Astrocyte of the spinal cord (primary cell): ENCODE results near the gene MOV10.
A peak's percentile ranks its signal among the peaks of the same experiment; 100 is the strongest.

ENCODE experiments used
- DNase-seq: peaks from one replicate; pipeline ENCODE4 v3.0.0; 2011; ENCODE audit warnings: low read depth, low spot score
- H3K4me3 ChIP-seq: 2 replicates; pipeline ENCODE4 v1.5.1; 2011; ENCODE audit warnings: low read depth, mild to moderate bottlenecking, low read length, moderate library complexity
- CTCF ChIP-seq: IDR thresholded peaks from 2 replicates; pipeline ENCODE4 v1.5.1; 2012; ENCODE audit warnings: low read depth, mild to moderate bottlenecking, low read length, inconsistent platforms
- in situ Hi-C: cut with HindIII; loops from 2 replicates; pipeline ENCODE4 v1.10.0; 2017; ENCODE audit warnings: low sequenced_read_pairs

The MOV10 gene

GRCh38 chr1:112674440-112674985, at the start of gene MOV10:
Gene MOV10, plus strand, starts transcription at chr1:112674659. Its CDS starts 254 bp downstream, at chr1:112674913.
- DNase-seq = peak; percentile 75
- no peak for TF ChIP-seq CTCF
- H3K4me3 ChIP-seq = peak within 1 kb of the TSS; percentile 79
- in situ Hi-C loops = no loop called here

- in situ Hi-C loops = no loop called here
- H3K4me3 ChIP-seq = no peak overlapping the region
- TF ChIP-seq CTCF = no peak
- no peak for DNase-seq
Measured at GRCh38 chr1:112625696-112626095, 48.8 kb upstream of the MOV10 start.

- no peak for TF ChIP-seq CTCF
- no peak overlapping the region for H3K4me3 ChIP-seq
- no peak for DNase-seq
- in situ Hi-C loops = no loop called here
Measured at GRCh38 chr1:112626193-112626592, 48.3 kb upstream of the MOV10 start.

GRCh38 chr1:112626887-112627286, 47.6 kb upstream of the MOV10 start:
- no peak overlapping the region for H3K4me3 ChIP-seq
- DNase-seq = no peak
- no peak for TF ChIP-seq CTCF
- in situ Hi-C loops = no loop called here

- in situ Hi-C loops = no loop called here
- no peak for DNase-seq
Measured at GRCh38 chr1:112628516-112628915, 45.9 kb upstream of the MOV10 start.

GRCh38 chr1:112629256-112629655, 45.2 kb upstream of the MOV10 start:
- no peak for TF ChIP-seq CTCF
- H3K4me3 ChIP-seq = no peak overlapping the region
- no peak for DNase-seq
- in situ Hi-C loops = no loop called here

More at GRCh38 chr1:112628516-112628915, 45.9 kb upstream of the MOV10 start:
- no peak overlapping the region for H3K4me3 ChIP-seq
- no peak for TF ChIP-seq CTCF
